GM21390 (cell line): ENCODE results near the gene HYAL4.
"Not testable (repeated sequence)": the region's sequence is repeated elsewhere in the genome, so short reads cannot be mapped to it uniquely, and the experiment has no call there.

ENCODE experiments used
- ATAC-seq: cut with Tn5 transposase; IDR thresholded peaks from one replicate; pipeline ENCODE4 v1.9.1; 2021; ENCODE audit not compliant: unreplicated experiment

HYAL4 gene

GRCh38 chr7:123844712-123845219 is at the start of gene HYAL4:
Gene HYAL4 (plus strand): TSS chr7:123845169. CDS start chr7:123868274, 23,105 bp downstream.
- no peak for ATAC-seq

DNA sequence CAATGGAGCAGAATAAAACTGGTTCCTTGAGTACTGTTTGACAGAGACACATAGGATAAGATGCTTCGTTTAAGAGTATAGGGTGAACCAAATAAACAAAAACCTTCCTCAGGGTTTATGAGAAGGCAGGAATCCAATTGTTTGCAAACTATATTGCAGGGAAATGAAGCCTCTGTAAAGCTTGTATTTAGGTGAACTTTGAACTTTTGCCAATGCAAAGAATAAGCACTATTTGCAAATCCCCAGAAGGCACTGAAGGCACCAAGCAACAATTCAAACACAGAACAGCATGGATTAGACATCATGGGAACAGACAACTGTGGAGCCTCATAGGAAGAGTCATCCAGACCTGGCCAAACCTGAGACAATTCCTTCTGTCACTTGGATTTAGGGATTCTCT is 49.1 kb upstream of the HYAL4 start:
- no peak for ATAC-seq

GRCh38 chr7:123796568-123796967 is 48.4 kb upstream of the HYAL4 start:
- ATAC-seq = no peak

DNA sequence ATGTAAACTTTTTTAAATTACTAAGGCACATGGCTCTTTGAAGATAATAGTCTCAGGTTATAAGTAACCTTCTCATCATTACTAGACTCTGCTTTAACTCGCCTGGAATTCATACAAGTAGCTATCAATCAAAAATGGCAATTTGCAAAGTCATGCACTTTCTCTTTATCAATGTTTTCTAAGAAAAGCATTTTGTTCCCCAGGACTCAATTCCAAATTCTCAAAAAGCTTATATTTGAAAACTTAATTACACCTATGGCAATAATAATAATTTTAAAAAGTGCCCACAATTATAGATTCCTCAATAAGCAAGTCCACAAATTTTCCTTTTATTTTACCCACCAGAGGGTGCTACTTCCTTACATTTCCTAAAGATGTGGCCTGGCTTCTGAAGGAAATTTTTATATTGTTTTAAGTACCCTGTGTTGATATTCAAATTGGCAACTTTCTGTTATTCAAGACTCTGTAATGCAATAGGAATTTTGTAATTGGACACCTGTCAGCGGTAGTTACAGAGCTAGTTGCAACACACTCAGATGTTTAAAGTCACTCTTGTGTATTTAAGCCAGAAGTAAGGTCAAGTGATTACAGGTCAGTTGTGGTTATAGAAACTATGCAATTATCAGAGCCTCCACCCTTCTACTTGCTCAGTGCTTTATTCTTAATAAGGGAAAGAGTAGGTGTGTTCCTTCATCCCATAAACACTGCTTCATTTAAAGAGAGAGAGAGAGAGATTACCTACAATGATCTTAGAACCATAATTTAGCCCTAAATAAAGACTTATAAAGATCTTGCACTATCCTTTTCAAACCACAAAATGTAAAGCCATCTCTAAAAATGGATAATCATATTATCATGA is 47.1 kb upstream of the HYAL4 start:
- no peak for ATAC-seq

GRCh38 chr7:123798532-123799188 is 46.3 kb upstream of the HYAL4 start:
- no peak for ATAC-seq

- no peak for ATAC-seq
These were observed 42.7 kb upstream of the HYAL4 start for GRCh38 chr7:123802249-123802648.

DNA sequence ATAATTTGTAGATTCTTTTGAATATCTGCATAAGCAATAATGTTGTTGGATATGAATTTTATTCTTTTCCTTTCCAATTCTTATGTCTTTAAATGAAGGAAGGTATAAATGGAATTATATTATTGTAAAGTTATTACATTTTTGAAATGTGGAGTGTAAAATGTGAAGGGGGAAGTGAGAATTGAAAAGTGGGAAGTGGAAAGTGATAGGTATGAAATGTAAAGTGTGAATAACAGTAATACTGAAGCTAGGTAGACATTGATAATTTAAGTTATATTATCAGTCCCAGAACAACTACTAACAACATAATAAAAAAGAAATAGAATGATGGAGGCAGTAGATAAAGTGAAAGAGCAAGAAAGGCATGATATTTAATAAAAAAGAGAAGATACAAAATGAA is 39.7 kb upstream of the HYAL4 start:
- ATAC-seq = no peak

DNA sequence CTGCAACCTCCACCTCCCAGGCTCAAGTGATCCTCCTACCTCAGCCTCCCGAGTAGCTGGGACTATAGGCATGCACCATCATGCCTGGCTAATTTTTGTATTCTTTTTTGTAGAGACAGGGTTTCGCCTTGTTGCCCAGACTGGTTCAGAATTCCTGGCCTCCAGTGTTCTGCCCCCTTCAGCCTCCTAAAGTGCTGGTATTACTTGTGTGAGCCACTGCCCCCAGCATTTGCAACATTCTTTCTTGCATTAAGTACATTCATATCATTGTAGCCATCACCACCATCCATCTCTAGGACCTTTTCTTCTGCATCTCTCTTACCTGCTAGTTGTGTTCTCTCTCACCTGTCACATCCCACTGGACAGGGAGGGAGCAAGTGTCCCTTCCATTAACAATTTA is 35.5 kb upstream of the HYAL4 start:
- ATAC-seq = no peak

DNA sequence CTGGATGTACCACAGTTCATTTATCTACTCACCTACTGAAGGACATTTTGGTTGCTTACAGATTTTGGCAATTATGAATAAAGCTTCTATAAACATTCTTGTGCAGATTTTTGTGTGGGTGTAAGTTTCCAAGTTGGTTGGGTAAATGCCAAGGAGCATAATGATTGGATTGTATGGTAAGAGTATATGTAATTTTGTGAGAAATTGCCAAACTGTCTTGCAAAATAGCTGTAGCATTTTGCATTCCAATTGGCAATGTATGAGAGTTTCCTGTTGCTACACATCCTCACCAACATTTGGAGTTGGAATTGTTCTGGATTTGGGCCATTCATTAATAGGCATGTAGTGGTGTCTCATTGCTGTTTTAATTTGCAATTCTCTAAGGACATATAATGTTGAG is 33.9 kb upstream of the HYAL4 start:
- ATAC-seq = no peak

DNA sequence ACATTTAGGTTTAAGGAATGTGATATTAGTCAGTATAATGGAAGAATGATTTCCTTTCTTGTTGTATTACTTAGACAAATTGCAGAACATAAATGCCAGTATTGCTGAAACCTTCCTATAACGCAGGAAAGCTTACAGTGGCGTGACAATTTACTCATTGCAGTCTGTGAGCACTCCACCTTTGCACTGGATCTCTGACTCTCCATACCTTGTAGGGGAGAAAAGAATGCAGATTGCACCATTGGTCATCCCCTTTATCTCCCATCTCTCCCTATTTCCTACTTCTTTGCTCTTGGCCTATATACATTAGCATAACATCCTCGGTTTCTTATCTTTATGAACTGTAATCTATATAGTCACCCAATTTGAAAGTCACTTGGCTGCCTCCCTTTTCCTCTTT is 28.1 kb upstream of the HYAL4 start:
- no peak for ATAC-seq

DNA sequence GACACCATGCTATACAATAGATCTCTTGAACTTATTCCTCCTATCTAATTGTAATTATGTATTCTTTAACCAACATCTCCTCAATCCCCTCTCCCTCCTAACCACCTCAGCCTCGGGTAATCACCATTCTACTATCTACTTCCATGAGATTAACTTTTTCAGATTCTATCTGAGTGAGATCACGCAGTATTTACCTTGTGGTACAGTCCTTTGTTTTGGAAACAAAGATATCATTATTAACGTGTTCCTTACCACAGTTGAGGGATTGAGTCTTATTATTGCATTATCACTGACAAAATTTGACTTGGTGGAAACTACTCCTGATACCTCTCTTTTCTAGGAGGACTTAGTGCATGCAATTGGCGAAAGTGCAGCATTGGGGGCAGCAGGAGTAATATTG is 26.0 kb upstream of the HYAL4 start:
- no peak for ATAC-seq

DNA sequence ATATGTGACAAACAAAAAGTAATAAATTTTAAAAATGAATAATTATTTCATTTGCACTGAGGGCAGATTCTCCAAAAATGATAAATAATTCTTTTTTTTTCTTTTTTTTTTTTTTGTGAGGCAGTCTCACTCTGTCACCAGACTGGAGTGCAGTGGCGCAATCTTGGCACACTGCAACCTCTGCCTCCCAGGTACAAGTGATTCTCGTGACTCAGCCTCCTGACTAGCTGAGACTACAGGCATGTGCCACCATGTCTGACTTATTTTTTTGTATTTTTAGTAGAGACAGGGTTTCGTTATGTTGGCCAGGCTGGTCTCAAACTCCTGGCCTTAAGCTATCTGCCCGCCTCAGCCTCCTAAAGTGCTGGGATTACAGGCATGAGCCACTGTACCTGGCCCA is 25.2 kb upstream of the HYAL4 start:
- ATAC-seq = not testable (repeated sequence)

- no peak for ATAC-seq
These were observed 24.1 kb upstream of the HYAL4 start for GRCh38 chr7:123820864-123821263.

DNA sequence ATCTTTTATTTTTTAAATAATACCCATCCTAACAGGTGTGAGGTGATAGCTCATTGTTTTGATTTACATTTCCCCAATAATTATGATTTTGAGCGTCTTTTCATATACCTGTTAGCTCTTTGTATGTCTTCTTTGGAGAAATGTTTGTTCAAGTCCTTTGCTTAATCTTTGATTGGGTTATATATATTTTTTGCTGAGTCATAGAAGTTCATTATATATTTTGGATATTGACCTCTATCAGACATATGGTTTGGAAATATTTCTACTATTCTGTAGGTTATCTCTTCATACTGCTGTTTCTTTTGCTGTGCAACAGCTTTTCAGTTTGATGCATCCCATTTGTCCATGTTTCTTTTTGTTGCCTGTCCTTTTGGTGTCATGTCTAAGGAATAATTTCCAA is 23.6 kb upstream of the HYAL4 start:
- ATAC-seq = no peak

DNA sequence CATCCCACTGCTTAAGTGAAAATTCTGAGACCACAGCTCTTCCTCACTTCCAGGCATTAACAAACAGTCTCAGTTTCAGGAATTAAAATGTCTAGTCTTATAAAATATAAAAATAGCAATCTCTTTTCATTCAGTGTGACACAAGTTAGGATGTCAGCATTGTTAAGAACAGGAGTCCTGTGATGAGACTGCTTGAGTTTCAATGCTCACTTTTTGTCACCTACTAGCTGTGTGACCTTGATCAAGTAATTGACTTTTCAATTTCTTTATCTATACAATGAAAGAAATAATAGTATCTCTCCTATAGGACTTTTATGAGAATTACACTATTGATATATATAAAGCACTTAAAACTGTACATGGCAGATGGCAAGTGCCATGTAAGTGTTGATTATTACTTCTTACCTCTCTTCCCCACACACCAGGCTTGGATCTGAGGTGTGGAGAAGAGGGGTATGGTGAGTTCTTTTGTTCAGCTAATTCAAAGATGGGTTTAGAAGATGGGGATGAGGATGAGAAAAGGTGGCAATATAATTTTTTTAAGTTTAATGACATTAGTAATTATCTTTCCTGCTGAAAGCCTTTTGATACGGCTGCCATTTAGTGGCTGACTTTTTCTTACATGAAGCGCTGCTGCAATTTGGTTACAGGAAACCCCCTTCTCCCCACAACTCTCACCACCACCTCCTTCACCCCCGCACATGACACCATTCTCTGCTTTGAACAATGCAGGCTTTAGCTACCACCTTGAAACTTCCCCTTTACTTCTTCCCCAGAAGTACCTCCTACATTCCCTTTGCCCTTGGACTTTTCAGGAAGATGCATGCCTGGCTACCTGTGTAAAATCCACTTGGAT is 20.8 kb upstream of the HYAL4 start:
- peak; percentile 87 for ATAC-seq

DNA sequence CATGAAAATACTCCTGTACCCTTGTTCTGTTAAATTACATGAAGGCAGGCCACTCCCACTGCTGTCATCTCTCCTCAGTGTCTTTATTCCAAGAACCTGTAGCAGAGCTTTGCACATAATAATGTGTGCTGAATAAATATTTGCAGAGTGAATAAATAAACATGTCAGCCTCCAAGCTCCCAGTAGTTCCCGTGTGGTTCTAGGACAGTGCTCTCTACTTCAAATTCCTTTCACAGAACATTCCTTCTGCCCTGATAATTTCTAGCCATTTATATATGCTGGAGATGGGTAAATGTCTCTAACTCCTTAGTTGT is 20.3 kb upstream of the HYAL4 start:
- peak; percentile 28 for ATAC-seq

GRCh38 chr7:123828805-123829204 is 16.2 kb upstream of the HYAL4 start:
- no peak for ATAC-seq

DNA sequence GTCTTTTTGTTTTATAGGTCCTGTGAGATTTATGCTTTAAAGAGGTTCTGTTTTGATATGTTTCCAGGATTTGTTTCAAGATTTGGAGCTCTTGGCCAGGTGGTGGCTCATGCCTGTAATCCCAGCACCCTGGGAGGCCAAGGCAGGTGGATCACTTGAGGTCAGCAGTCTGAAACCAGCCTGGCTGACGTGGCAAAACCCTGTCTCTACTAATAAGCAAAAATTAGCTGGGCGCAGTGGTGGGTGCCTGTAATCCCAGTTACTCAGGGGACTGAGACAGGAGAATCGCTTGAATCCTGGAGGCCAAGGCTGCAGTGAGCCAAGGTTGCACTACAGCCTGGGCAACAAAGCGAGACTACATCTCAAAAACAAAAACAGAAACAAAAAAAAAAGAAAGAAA is 8.3 kb upstream of the HYAL4 start:
- ATAC-seq = no peak

DNA sequence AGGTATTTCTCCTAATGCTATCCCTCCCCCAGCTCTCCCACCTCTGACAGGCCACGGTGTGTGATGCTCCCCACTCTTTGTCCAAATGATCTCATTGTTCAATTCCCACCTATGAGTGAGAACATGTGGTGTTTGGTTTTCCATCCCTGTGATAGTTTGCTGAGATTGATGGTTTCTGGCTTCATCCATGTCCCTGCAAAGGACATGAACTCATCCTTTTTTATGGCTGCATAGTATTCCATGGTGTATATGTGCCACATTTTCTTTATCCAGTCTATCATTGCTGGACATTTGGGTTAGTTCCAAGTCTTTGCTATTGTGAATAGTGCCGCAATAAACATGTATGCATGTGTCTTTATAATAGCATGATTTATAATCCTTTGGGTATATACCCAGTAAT is 5.9 kb upstream of the HYAL4 start:
- not testable (repeated sequence) for ATAC-seq

DNA sequence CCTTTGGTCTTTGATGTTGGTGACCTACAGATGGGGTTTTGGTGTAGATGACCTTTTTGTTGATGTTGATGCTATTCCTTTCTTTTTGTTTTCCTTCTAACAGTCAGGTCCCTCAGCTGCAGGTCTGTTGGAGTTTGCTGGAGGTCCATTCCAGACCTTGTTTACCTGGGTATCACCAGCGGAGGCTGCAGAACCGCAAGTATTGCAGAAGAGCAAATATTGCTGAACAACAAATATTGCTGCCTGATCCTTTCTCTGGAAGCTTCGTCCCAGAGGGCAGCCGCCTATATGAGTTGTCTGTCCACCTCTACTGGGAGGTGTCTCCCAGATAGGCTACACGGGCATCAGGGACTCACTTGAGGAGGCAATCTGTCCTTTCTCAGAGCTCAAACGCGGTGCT is 827 bp upstream of the HYAL4 start:
- not testable (repeated sequence) for ATAC-seq

DNA sequence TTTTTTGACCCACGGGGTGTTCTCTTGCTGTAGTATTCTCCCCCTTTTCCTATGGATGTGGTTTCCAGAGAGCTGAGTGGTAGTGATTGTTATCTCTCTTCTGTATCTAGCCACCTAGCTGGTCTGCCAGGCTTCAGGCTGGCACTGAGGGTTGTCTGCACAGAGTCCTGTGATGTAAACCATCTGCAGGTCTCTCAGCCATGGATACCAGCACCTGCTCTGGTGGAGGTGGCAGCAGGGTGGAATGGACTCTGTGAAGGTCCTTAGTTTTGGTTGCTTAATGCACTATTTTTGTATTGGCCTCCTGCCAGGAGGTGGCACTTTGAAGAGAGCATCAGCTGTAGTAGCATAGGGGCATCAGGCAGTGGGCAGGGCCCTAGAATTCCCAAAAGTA is 851 bp downstream of the HYAL4 start:
- no peak for ATAC-seq
